ENCODE results near the gene MDH1.

The MDH1 gene

GRCh38 chr2:63642946-63643345, 54.2 kb downstream of the MDH1 start:
- no peak for DNase-seq

DNA sequence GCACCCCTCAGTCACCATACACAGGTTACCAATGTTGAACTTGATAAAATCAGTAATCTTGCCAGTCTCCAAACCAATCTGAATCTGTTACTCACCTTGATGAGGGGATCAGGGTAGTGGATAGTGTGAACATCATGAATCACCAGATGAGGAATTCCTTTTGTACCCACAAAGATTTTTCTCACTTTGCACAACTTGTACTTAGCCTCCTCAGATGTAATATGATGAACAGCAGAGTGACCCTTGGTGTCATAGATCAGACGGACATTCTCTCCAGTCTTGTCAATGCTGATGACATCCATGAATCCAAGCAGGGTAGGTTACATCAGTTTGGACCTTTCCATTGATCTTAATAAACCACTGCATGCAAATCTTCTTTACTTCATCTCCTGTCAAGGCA, 54.7 kb downstream of the MDH1 start:
- DNase-seq = no peak

DNA sequence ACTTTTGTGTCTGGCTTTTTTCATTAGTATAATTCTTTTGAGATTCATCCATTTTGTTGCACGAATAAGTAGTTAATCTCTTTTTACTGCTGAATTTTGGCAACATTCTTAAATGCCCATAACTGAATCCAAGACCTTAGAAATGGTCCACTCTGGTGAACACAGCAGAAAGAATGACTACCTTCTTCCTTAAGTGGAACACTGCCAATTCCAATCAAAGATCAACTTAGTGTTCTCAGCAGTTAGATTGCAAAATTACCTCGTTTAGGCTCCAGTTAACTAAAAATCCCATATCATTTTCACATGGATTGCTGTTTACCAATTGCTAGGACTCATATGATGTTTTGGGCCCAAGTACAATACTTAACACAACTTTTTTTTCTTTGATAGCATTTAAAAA, 59.9 kb downstream of the MDH1 start:
- no peak for DNase-seq

- DNase-seq = no peak
Measured at GRCh38 chr2:63649829-63650228, 61.1 kb downstream of the MDH1 start.

GRCh38 chr2:63650756-63651155, 62.0 kb downstream of the MDH1 start:
- DNase-seq = no peak

GRCh38 chr2:63651356-63651755, 62.6 kb downstream of the MDH1 start:
- no peak for DNase-seq

GRCh38 chr2:63651861-63652651, 63.3 kb downstream of the MDH1 start:
- DNase-seq = no peak

GRCh38 chr2:63652652-63652985, 63.9 kb downstream of the MDH1 start:
- DNase-seq = no peak

DNA sequence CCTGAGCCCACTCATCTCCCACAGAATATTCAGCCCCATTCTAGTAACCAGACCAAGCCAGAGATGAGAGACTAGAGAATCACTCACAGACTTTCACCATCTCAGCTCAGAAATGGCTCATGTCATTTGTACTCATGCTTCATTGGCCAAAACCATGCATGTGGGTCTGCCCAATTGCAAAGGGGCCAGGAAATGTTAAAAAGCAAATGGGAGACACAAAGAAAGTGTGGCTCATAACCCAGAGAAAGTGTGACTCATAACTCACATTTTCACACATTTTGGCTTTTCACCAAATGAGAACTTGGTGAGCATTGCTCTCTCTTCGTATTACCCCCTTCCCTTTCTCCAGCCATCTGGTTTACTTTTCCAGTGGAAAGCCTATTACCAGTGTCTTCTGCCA, 66.2 kb downstream of the MDH1 start:
- no peak for DNase-seq

Data from activated gamma-delta T cell treated with Interleukin-2 at 50 U/mL for 16 hours (primary cell).